ENCODE data around the gene GPC6. TPM values are rescaled to one million over a fixed set of nuclear protein-coding genes. Genes with fewer than 3 reads are reported as not detected.

Gene GPC6
- total and polyA plus RNA-seq, 9 of the 15 experiments (the other 6 are each of a cell fraction or from before 2014, with no cell fraction given) = under 0.01 to 0.20 (median 0.01) TPM; not detected in 4

DNA sequence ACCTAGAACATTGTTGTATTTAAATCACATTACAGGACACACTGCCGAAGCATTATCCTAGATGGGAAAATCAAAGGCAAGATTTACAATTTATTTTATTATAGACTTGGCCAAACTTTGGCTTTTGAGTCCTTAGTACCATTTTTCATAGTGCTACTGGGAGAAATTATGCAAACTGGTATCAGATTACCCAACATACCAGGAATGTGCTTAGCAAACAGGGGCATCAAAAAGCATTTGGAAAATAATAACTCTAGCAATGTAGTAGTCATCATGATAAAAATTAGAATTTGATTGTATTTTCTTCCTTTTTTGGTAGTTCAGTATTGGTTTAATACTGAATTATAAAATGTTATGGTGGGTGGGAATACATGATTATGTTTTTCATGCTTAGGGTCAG lies 34.0 kb downstream of the GPC6 start (continued):
- TF ChIP-seq, protein P1, sequence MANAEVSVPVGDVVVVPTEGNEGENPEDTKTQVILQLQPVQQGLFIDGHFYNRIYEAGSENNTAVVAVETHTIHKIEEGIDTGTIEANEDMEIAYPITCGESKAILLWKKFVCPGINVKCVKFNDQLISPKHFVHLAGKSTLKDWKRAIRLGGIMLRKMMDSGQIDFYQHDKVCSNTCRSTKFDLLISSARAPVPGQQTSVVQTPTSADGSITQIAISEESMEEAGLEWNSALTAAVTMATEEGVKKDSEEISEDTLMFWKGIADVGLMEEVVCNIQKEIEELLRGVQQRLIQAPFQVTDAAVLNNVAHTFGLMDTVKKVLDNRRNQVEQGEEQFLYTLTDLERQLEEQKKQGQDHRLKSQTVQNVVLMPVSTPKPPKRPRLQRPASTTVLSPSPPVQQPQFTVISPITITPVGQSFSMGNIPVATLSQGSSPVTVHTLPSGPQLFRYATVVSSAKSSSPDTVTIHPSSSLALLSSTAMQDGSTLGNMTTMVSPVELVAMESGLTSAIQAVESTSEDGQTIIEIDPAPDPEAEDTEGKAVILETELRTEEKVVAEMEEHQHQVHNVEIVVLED (CRISPR knock-in tag; IDR thresholded peaks at IDR 0.05) = no peak
- TF ChIP-seq HNRNPL (IDR thresholded peaks at IDR 0.05; ENCODE audit: low read depth, low read length) (no peak), FIP1L1 (IDR thresholded peaks at IDR 0.05; ENCODE audit: low read depth, low read length, poor library complexity, severe bottlenecking) (no peak)

GRCh38 chr13:93262729-93263345 lies 36.2 kb downstream of the GPC6 start:
- H4K20me1 ChIP-seq (replicated peaks; ENCODE audit: control insufficient read depth, insufficient read depth, low read length) = no peaks in the 10 kb centered on the region
- H3K27ac ChIP-seq (ENCODE audit: extremely low read depth, low read depth, low read length) = no peak overlapping the region
- no peaks in the 10 kb centered on the region; a peak in 1 of 5 replicates for H3K4me1 ChIP-seq (replicated peaks in 1 of 2; ENCODE audit: control insufficient read depth in 2 of 2, insufficient read depth in 2 of 2, low read length in 2 of 2)
- H2AFZ ChIP-seq (ENCODE audit: low read depth, low read length) = no peak overlapping the region
- no peak overlapping the region for H3K4me2 ChIP-seq (ENCODE audit: insufficient read depth, low read length)
- DNase-seq (ENCODE audit: extremely low read depth in 1 of 4, low spot score in 3 of 4) (peak in 1 of 4 experiments; percentile 32), ATAC-seq (peak; percentile 54), FAIRE-seq (no peak)
- ChIA-PET CTCF (ENCODE audit: low intra/inter-chr PET ratio) (no interaction called here), POLR2A (interaction anchor here (0.6 to 3.0 kb wide), 11 partner anchors 10 to 1904 kb away, joined by 3 to 15 read pairs (median 4); no protein-coding TSS in a partner anchor)
- TF ChIP-seq JUND (IDR thresholded peaks at IDR 0.05; ENCODE audit: borderline replicate concordance, low read depth, low read length) = 0 out of 2 replicates have a peak, but pooled peaks have one; percentile 14
- no peak for TF ChIP-seq JUND (tag; IDR thresholded peaks at IDR 0.05; ENCODE audit: borderline replicate concordance, low read depth, low read length)
- 0 out of 2 replicates have a peak, but pooled peaks have one; percentile 2 for TF ChIP-seq STAT5A (IDR thresholded peaks at IDR 0.05; ENCODE audit: borderline replicate concordance, low read length)
- TF ChIP-seq PRMT5 (CRISPR knock-in tag; IDR thresholded peaks at IDR 0.05) = 0 out of 2 replicates have a peak, but pooled peaks have one; percentile 35
- no peak for TF ChIP-seq ZC3H11A (IDR thresholded peaks at IDR 0.05; ENCODE audit: low read depth, low read length)
- no peak for TF ChIP-seq PHB (CRISPR knock-in tag; IDR thresholded peaks at IDR 0.05)
- TF ChIP-seq JUN (IDR thresholded peaks at IDR 0.05; ENCODE audit: borderline replicate concordance, low read depth, low read length) = no peak
- no peak for TF ChIP-seq JUN (CRISPR knock-in tag; IDR thresholded peaks at IDR 0.05; ENCODE audit: borderline replicate concordance)
- no peak for TF ChIP-seq AFF1 (IDR thresholded peaks at IDR 0.05; ENCODE audit: low read depth in 1 of 2, partially characterized antibody in 2 of 2)
- no peaks in the 10 kb centered on the region for H3K36me3 ChIP-seq (ENCODE audit: control insufficient read depth, insufficient read depth, low read length)
- H3K9me1 ChIP-seq (ENCODE audit: control insufficient read depth, insufficient read depth, low read length) = no peaks in the 10 kb centered on the region
- no peaks in the 10 kb centered on the region for H3K79me2 ChIP-seq (ENCODE audit: control insufficient read depth, insufficient read depth, low read length)
- in situ Hi-C loops (cut with MboI) = no loop called here
- BruUV-seq (replicated peaks) = no TSS peak
- no peaks in the 10 kb centered on the region for H3K9me3 ChIP-seq (replicated peaks; ENCODE audit: control insufficient read depth, insufficient read depth, low read depth, low read length)
- no peak overlapping the region for H3K4me3 ChIP-seq
- H3K27me3 ChIP-seq (ENCODE audit: control insufficient read depth in 2 of 2, insufficient read depth in 2 of 2, low read length in 2 of 2) = no peaks in the 10 kb centered on the region
- 0% methylated on average over 2 of the region's 2 CpGs for WGBS (ENCODE audit: insufficient coverage, low coverage, missing lambda C conversion rate)
- no peak overlapping the region for H3K9ac ChIP-seq (ENCODE audit: insufficient read depth in 1 of 2, low read depth in 2 of 2, low read length in 2 of 2)
- intact Hi-C loops (cut with micrococcal nuclease) = no loop called here
